HepG2 (cell line): ENCODE results near the gene ZNF740. TPM values are rescaled to one million over a fixed set of nuclear protein-coding genes. Genes with fewer than 3 reads are reported as not detected.

Source experiments
- ATAC-seq: fragments of 200-7000 bp; cut with Tn5 transposase; 3 replicates; pipeline ENCODE4 v1.9.1; 2020; ENCODE audit warnings: mild to moderate bottlenecking, moderate library complexity
- BruUV-seq: library from RNA; stranded (reverse); fragments of 400-500 nt; replicated peaks from 2 replicates; lab custom pipeline; 2021; lab: Mats Ljungman, UMichigan
- CTCF ChIA-PET: fragments of 300-600 bp; formaldehyde crosslinking; extraction: SDS; loops from one replicate; lab custom pipeline; 2021; ENCODE audit warnings: low total read pairs, inconsistent platforms, low intra/inter-chr PET ratio; lab: Yijun Ruan, JAX
- POLR2A ChIA-PET: fragments of 350-600 bp; sonication (Branson Sonifier 250); formaldehyde crosslinking; loops from one replicate; lab custom pipeline; 2020; ENCODE audit warnings: antibody characterized with exemption, inconsistent platforms; lab: Yijun Ruan, JAX
- DNase-seq: peaks from one replicate; pipeline ENCODE4 v3.0.0-alpha.2; 2015; ENCODE audit warnings: low spot score
- FAIRE-seq: peaks from 3 replicates; lab custom pipeline; 2011; peaks lifted over from hg19 to GRCh38; lab: Jason Lieb, UNC
- H2AFZ ChIP-seq: one replicate; pipeline ENCODE4 v1.6.1; 2011; ENCODE audit warnings: low read length, inconsistent platforms
- H3K27ac ChIP-seq: fragments of 300-600 bp; 3 replicates; pipeline ENCODE4 v1.8.0; 2011; ENCODE audit warnings: mixed run types, mild to moderate bottlenecking, mixed read lengths, low read length, inconsistent platforms; ENCODE audit not compliant: insufficient read depth; ENCODE audit errors: extremely low read length
- H3K27me3 ChIP-seq, 2 experiments: fragments of 200-600 bp in 1 of 2; 2 replicates in 1 of 2; 3 replicates in 1 of 2; pipeline versions ENCODE4 v1.6.0 to v1.8.0; 2011; ENCODE audit warnings: low read length in 2 of 2, mild to moderate bottlenecking in 2 of 2, moderate library complexity in 2 of 2, inconsistent platforms in 1 of 2; ENCODE audit not compliant: insufficient read depth in 2 of 2, control insufficient read depth in 1 of 2
- H3K36me3 ChIP-seq, 2 experiments: fragments of 200-600 bp in 1 of 2; replicated peaks in 1 of 2; 2 replicates in 1 of 2; 3 replicates in 1 of 2; pipeline versions ENCODE4 v1.5.1 to v1.8.0; 2011; ENCODE audit warnings: low read length in 2 of 2, inconsistent platforms in 1 of 2; ENCODE audit not compliant: insufficient read depth in 2 of 2, control insufficient read depth in 1 of 2
- H3K4me1 ChIP-seq: 2 replicates; pipeline ENCODE4 v1.5.1; 2012; ENCODE audit warnings: low read length, inconsistent platforms; ENCODE audit not compliant: insufficient read depth
- H3K4me2 ChIP-seq: 2 replicates; pipeline ENCODE4 v1.6.0; 2011; ENCODE audit warnings: low read depth, low read length, inconsistent platforms
- H3K4me3 ChIP-seq, 3 experiments: fragments of 200-600 bp in 1 of 3; sonication (generic), shearing (Covaris generic) in 1 of 3; replicated peaks in 1 of 3; 2 replicates each; pipeline ENCODE4 v1.5.1; 2011 to 2016; ENCODE audit warnings: low read length in 3 of 3, inconsistent platforms in 2 of 3, low read depth in 2 of 3, mild to moderate bottlenecking in 2 of 3, control low read depth in 1 of 3, mixed read lengths in 1 of 3; ENCODE audit not compliant: insufficient read depth in 1 of 3
- H3K79me2 ChIP-seq: one replicate; pipeline ENCODE4 v1.6.1; 2011; ENCODE audit warnings: low read length, inconsistent platforms; ENCODE audit not compliant: insufficient read depth
- H3K9ac ChIP-seq: 2 replicates; pipeline ENCODE4 v1.6.0; 2011; ENCODE audit warnings: mild to moderate bottlenecking, low read depth, low read length, inconsistent platforms; ENCODE audit not compliant: insufficient read depth
- H3K9me3 ChIP-seq: 2 replicates; pipeline ENCODE4 v1.5.1; 2012; ENCODE audit warnings: mild to moderate bottlenecking, low read length
- H4K20me1 ChIP-seq: 2 replicates; pipeline ENCODE4 v1.6.0; 2011; ENCODE audit warnings: inconsistent platforms, mild to moderate bottlenecking, low read length, moderate library complexity; ENCODE audit not compliant: insufficient read depth
- MAFF ChIP-seq: IDR thresholded peaks from 2 replicates; pipeline ENCODE4 v1.6.1; 2011; ENCODE audit warnings: low read depth, low read length, improper control_type of control experiment
- RBFOX2 ChIP-seq: fragments of 200-400 bp; formaldehyde crosslinking; IDR thresholded peaks from 2 replicates; pipeline ENCODE4 v1.6.1; 2017; ENCODE audit warnings: low read depth, mild to moderate bottlenecking, low read length
- SRSF9 ChIP-seq: fragments of 200-400 bp; formaldehyde crosslinking; IDR thresholded peaks from 2 replicates; pipeline ENCODE4 v1.6.1; 2018; ENCODE audit warnings: borderline replicate concordance, mild to moderate bottlenecking, low read depth, low read length; ENCODE audit not compliant: insufficient read depth, poor library complexity, severe bottlenecking
- YEATS2 ChIP-seq: sonication (generic); formaldehyde crosslinking; IDR thresholded peaks from 2 replicates; pipeline ENCODE4 v1.4.0; 2020; ENCODE audit warnings: missing genetic modification reagents, borderline replicate concordance
- WGBS: methylation state at CpG from one replicate; pipeline ENCODE4 v1.1.6; 2017; ENCODE audit warnings: low lambda C conversion rate; 5-methylcytosine and 5-hydroxymethylcytosine counted together
- in situ Hi-C: cut with HindIII; loops from 2 replicates; pipeline ENCODE4 v1.10.0; 2017; ENCODE audit warnings: low pct_unique_long_range_greater_than_20kb; ENCODE audit not compliant: extremely low pct_ligation_motif_present
- intact Hi-C: fragments of 100-400 bp; cut with micrococcal nuclease; formaldehyde crosslinking; loops from one replicate; pipeline ENCODE4 v1.10.0; 2022; ENCODE audit not compliant: unreplicated experiment
- polyA plus RNA-seq, 8 experiments: library from polyadenylated mRNA; depleted of rRNA in 3 of 8; stranded (reverse) in 7 of 8; unstranded in 1 of 8; fragments of >200 nt; fragmentation: Illumina TruSeq in 4 of 8; extraction: Trizol in 4 of 8; gene quantifications; 2 replicates each; pipeline versions ENCODE4 v1.2.1 to v1.2.3, GENCODE V29; 2011 to 2016; ENCODE audit warnings: low read depth in 4 of 8, missing spikeins in 1 of 8, mixed read lengths in 1 of 8; ENCODE audit not compliant: insufficient read depth in 1 of 8
- total RNA-seq, 5 experiments: library from RNA; depleted of rRNA; stranded (reverse); fragments of >200 nt; fragmentation: Illumina TruSeq; extraction: Trizol; gene quantifications; 2 replicates each; pipeline ENCODE4 v1.2.3, GENCODE V29; 2016; ENCODE audit warnings: low read depth in 1 of 5

ZNF740 gene
- total and polyA plus RNA-seq, 2 of the 13 experiments (the other 11 are each of a cell fraction or from before 2014, with no cell fraction given), result 16.9 to 19.0 TPM

DNA sequence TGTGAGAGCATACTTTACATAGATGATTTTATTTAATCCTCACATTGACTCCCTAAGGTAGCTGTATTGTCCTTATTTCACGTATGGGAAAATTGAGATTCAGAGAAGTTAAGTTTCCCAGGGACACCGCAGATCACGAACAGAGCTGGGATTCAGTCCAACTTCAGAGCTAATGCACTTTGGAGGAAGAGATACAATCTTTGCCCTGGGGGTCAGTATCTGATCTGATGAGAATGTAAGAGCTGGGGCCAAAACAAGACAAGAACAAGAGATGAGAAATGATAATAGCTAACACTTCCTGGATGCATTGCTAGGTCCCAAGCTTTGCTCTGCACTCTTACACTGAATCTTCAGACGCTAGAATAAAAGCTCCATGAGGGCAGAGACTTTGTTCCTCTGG is 6.2 kb downstream of the ZNF740 start:
- Histone ChIP-seq H2AFZ (no peak overlapping the region), H3K4me2 (no peak overlapping the region), H3K4me1 (peaks cover 34% of the 10 kb centered on the region), H3K27me3 (no peaks in the 10 kb centered on the region), H3K27ac (no peak overlapping the region), H3K79me2 (peaks cover 24% of the 10 kb centered on the region), H3K36me3 (peaks cover 29 to 69% of the 10 kb centered on the region in 2 experiments), H4K20me1 (peaks cover 18% of the 10 kb centered on the region), H3K9ac (no peak overlapping the region), H3K4me3 (no peak overlapping the region), H3K9me3 (no peaks in the 10 kb centered on the region)
- in situ Hi-C loops, result no loop called here
- TF ChIP-seq SRSF9, result no peak
- TF ChIP-seq RBFOX2, result 0 out of 2 replicates have a peak, but pooled peaks have one; percentile 27
- POLR2A ChIA-PET, result interaction anchor here (0.6 to 1.4 kb wide), 7 partner anchors 12 to 134 kb away, joined by 3 to 6 read pairs (median 3); partner anchors contain the start of gene PFDN5
- WGBS, result 97% methylated on average over 4 of the region's 4 CpGs
- CTCF ChIA-PET, result no interaction called here
- ATAC-seq (no peak), DNase-seq (no peak), FAIRE-seq (no peak)
- BruUV-seq, result no TSS peak
- intact Hi-C loops, result no loop called here

GRCh38 chr12:53187145-53187899 is 6.8 kb downstream of the ZNF740 start:
- DNase-seq, result no peak
- TF ChIP-seq YEATS2 (CRISPR knock-in tag) (no peak), MAFF (0 out of 2 replicates have a peak, but pooled peaks have one; percentile 3)
- 93% methylated on average over 15 of the region's 15 CpGs for WGBS
- peaks cover 18% of the 10 kb centered on the region for H3K79me2 ChIP-seq
- intact Hi-C loops (no loop called here), in situ Hi-C loops (no loop called here)
- CTCF ChIA-PET, result no interaction called here
- H4K20me1 ChIP-seq, result peaks cover 14% of the 10 kb centered on the region
- BruUV-seq, result no TSS peak
- no peaks in the 10 kb centered on the region for H3K9me3 ChIP-seq
- no peak overlapping the region for H3K27ac ChIP-seq
- H3K4me1 ChIP-seq, result peaks cover 28% of the 10 kb centered on the region
- H3K9ac ChIP-seq, result no peak overlapping the region
- ATAC-seq, result no peak
- peaks cover 27 to 63% of the 10 kb centered on the region in 2 experiments for H3K36me3 ChIP-seq
- no peak overlapping the region for H3K4me3 ChIP-seq
- no peak for FAIRE-seq
- H2AFZ ChIP-seq, result no peak overlapping the region
- no peaks in the 10 kb centered on the region for H3K27me3 ChIP-seq
- POLR2A ChIA-PET, result interaction anchor here (0.6 to 1.4 kb wide), 6 partner anchors 12 to 135 kb away, joined by 3 to 6 read pairs (median 3); partner anchors contain the start of gene PFDN5
- H3K4me2 ChIP-seq, result no peak overlapping the region
